ENCODE data around the gene FOXP1. TPM values are rescaled to one million over a fixed set of nuclear protein-coding genes. Genes with fewer than 3 reads are reported as not detected.

FOXP1 gene
- total RNA-seq, 1 experiment from 2014 or later: 58.4 TPM

GRCh38 chr3:71465371-71466036, 118.0 kb downstream of the FOXP1 start:
- POLR2A ChIA-PET (ENCODE audit: low non-redundant PET): no interaction called here
- intact Hi-C loops (cut with micrococcal nuclease; ENCODE audit: unreplicated experiment): no loop called here
- no peak for DNase-seq (ENCODE audit: low spot score)
- no peak overlapping the region for H3K4me3 ChIP-seq (ENCODE audit: low read depth, low read length, poor library complexity, severe bottlenecking)
- TF ChIP-seq, protein P1, sequence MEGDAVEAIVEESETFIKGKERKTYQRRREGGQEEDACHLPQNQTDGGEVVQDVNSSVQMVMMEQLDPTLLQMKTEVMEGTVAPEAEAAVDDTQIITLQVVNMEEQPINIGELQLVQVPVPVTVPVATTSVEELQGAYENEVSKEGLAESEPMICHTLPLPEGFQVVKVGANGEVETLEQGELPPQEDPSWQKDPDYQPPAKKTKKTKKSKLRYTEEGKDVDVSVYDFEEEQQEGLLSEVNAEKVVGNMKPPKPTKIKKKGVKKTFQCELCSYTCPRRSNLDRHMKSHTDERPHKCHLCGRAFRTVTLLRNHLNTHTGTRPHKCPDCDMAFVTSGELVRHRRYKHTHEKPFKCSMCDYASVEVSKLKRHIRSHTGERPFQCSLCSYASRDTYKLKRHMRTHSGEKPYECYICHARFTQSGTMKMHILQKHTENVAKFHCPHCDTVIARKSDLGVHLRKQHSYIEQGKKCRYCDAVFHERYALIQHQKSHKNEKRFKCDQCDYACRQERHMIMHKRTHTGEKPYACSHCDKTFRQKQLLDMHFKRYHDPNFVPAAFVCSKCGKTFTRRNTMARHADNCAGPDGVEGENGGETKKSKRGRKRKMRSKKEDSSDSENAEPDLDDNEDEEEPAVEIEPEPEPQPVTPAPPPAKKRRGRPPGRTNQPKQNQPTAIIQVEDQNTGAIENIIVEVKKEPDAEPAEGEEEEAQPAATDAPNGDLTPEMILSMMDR (conservative IDR thresholded peaks at IDR 0.05; ENCODE audit: low read depth, low read length): no peak
- no peak for TF ChIP-seq EZH2 (IDR thresholded peaks at IDR 0.05; ENCODE audit: borderline replicate concordance, low read depth, low read length, poor library complexity, severe bottlenecking)
- H3K9me3 ChIP-seq (ENCODE audit: low read depth, low read length, poor library complexity, severe bottlenecking): no peaks in the 10 kb centered on the region
- CTCF ChIA-PET: no interaction called here
- BruUV-seq (replicated peaks): no TSS peak
- H3K36me3 ChIP-seq (ENCODE audit: insufficient read depth, low read length, poor library complexity, severe bottlenecking): no peaks in the 10 kb centered on the region
- no peaks in the 10 kb centered on the region for H3K4me1 ChIP-seq (ENCODE audit: insufficient read depth, low read length, poor library complexity, severe bottlenecking)
- no peaks in the 10 kb centered on the region for H3K27me3 ChIP-seq (replicated peaks; ENCODE audit: insufficient read depth, low read depth, low read length, poor library complexity)
- no peak overlapping the region for H3K27ac ChIP-seq (ENCODE audit: low read depth, low read length, poor library complexity, severe bottlenecking)

GRCh38 chr3:71464613-71465012, 118.9 kb downstream of the FOXP1 start:
- no TSS peak for BruUV-seq (replicated peaks)
- Histone ChIP-seq H3K36me3 (ENCODE audit: insufficient read depth, low read length, poor library complexity, severe bottlenecking) (no peaks in the 10 kb centered on the region), H3K4me3 (ENCODE audit: low read depth, low read length, poor library complexity, severe bottlenecking) (no peak overlapping the region), H3K4me1 (ENCODE audit: insufficient read depth, low read length, poor library complexity, severe bottlenecking) (no peaks in the 10 kb centered on the region), H3K27ac (ENCODE audit: low read depth, low read length, poor library complexity, severe bottlenecking) (no peak overlapping the region), H3K9me3 (ENCODE audit: low read depth, low read length, poor library complexity, severe bottlenecking) (no peaks in the 10 kb centered on the region), H3K27me3 (replicated peaks; ENCODE audit: insufficient read depth, low read depth, low read length, poor library complexity) (no peaks in the 10 kb centered on the region)
- no peak for DNase-seq (ENCODE audit: low spot score)
- CTCF ChIA-PET: no interaction called here
- intact Hi-C loops (cut with micrococcal nuclease; ENCODE audit: unreplicated experiment): no loop called here
- POLR2A ChIA-PET (ENCODE audit: low non-redundant PET): no interaction called here
- TF ChIP-seq, protein P1 (conservative IDR thresholded peaks at IDR 0.05; ENCODE audit: low read depth, low read length): no peak
- TF ChIP-seq EZH2 (IDR thresholded peaks at IDR 0.05; ENCODE audit: borderline replicate concordance, low read depth, low read length, poor library complexity, severe bottlenecking): no peak

GRCh38 chr3:71463617-71464016, 119.9 kb downstream of the FOXP1 start:
- Histone ChIP-seq H3K4me1 (ENCODE audit: insufficient read depth, low read length, poor library complexity, severe bottlenecking) (no peaks in the 10 kb centered on the region), H3K9me3 (ENCODE audit: low read depth, low read length, poor library complexity, severe bottlenecking) (no peaks in the 10 kb centered on the region), H3K36me3 (ENCODE audit: insufficient read depth, low read length, poor library complexity, severe bottlenecking) (no peaks in the 10 kb centered on the region), H3K27ac (ENCODE audit: low read depth, low read length, poor library complexity, severe bottlenecking) (no peak overlapping the region), H3K27me3 (replicated peaks; ENCODE audit: insufficient read depth, low read depth, low read length, poor library complexity) (no peaks in the 10 kb centered on the region), H3K4me3 (ENCODE audit: low read depth, low read length, poor library complexity, severe bottlenecking) (no peak overlapping the region)
- CTCF ChIA-PET: no interaction called here
- POLR2A ChIA-PET (ENCODE audit: low non-redundant PET): no interaction called here
- intact Hi-C loops (cut with micrococcal nuclease; ENCODE audit: unreplicated experiment): no loop called here
- BruUV-seq (replicated peaks): no TSS peak
- TF ChIP-seq EZH2 (IDR thresholded peaks at IDR 0.05; ENCODE audit: borderline replicate concordance, low read depth, low read length, poor library complexity, severe bottlenecking): no peak
- TF ChIP-seq, protein P1 (conservative IDR thresholded peaks at IDR 0.05; ENCODE audit: low read depth, low read length): no peak
- no peak for DNase-seq (ENCODE audit: low spot score)
